Stimulated activated effector memory CD8-positive, alpha-beta T cell treated with anti-CD3 and anti-CD28 coated beads, Interleukin-12 subunit alpha, Interleukin-12 subunit beta, amount 100 ng/mL, for 72 hours (primary cell): ENCODE results near the gene MAP3K6.

Experiments used
- ATAC-seq: fragments of 150-1000 bp; cut with Tn5 transposase; 2 replicates; pipeline ENCODE4 v1.10.0; 2021
- DNase-seq, 2 donors: peaks; one replicate each; pipeline ENCODE4 v3.0.0; 2021 to 2022; ENCODE audit warnings: low spot score in 2 of 2
- H3K27ac Mint-ChIP-seq: one replicate; pipeline ENCODE4 v1.8.0; 2022; ENCODE audit warnings: mild to moderate bottlenecking, mixed read lengths
- H3K36me3 Mint-ChIP-seq: one replicate; pipeline ENCODE4 v1.8.0; 2022; ENCODE audit warnings: mild to moderate bottlenecking, mixed read lengths
- H3K4me1 Mint-ChIP-seq: one replicate; pipeline ENCODE4 v1.8.0; 2022; ENCODE audit warnings: mixed read lengths
- H3K4me3 Mint-ChIP-seq: one replicate; pipeline ENCODE4 v1.8.0; 2022; ENCODE audit warnings: mild to moderate bottlenecking, mixed read lengths
- H3K9me3 Mint-ChIP-seq: one replicate; pipeline ENCODE4 v1.8.0; 2022; ENCODE audit warnings: mixed read lengths

MAP3K6 gene

DNA sequence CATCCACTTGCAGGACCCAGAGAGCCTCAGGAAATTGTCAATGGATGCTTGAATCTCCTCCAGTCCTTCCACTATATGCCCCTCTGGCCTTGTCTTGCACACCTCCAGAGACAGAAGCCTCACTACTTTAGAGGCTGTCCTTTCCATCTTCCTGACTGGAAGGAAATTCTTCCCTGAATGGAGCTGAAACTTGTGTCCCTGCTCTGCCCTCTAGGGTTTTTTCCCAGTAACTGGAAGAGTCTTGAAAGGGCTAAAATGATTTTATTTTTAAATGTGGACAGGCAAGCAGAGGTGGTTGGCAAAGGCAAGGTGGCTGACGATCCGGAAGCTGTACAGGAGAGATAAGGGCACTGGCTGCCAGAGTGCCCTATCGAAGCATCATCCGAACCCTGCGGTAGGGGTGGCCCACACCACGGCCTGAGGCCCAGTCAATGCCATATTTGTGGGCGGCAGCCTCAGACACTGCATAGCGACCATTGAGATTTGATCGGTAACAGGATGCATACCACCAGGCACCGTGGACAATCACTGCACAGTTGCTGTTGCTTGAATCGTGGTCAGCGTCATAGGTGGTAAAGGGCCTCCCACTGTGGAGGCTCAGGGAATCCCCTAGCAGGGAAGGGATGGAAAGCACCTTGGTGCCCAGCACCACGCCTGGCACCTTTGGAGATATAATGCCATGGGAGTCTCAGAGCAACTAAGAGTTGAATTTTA lies 2.3 kb upstream of the MAP3K6 start:
- Mint-ChIP-seq H3K4me1 (peaks cover 36% of the 10 kb centered on the region), H3K36me3 (peaks cover 7% of the 10 kb centered on the region), H3K9me3 (no peaks in the 10 kb centered on the region), H3K27ac (no peak overlapping the region), H3K4me3 (no peak overlapping the region)
- DNase-seq (no peak), ATAC-seq (no peak)

DNA sequence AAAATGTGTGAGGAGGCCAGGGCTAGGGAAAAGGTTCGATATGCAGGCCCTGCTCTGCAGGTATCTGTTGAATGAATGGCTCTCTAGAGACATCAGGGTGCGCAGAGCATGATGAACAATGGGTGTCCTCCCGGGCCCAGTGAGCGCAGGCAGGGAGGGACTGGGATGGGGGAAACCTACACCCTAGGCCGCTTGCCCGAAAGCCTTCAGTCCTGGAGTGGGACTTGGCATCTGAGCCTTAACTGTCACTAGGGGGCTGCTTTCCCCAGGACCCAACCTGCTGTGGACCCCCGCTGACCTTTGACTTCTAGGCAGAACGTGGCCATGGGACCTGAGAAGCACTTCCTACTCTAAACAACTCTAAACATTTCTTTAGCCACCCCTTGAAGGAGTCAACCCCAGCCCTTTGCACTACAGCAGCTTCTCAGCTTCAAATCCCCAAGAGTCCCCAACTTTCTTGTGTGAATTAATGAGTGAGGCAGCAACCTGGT lies 444 bp upstream of the MAP3K6 start:
- H3K4me3 Mint-ChIP-seq = peak overlapping the region; percentile 89
- no peak for ATAC-seq
- no peak for DNase-seq
- H3K9me3 Mint-ChIP-seq = no peaks in the 10 kb centered on the region
- peaks cover 7% of the 10 kb centered on the region for H3K36me3 Mint-ChIP-seq
- H3K27ac Mint-ChIP-seq = no peak overlapping the region
- H3K4me1 Mint-ChIP-seq = peaks cover 37% of the 10 kb centered on the region

DNA sequence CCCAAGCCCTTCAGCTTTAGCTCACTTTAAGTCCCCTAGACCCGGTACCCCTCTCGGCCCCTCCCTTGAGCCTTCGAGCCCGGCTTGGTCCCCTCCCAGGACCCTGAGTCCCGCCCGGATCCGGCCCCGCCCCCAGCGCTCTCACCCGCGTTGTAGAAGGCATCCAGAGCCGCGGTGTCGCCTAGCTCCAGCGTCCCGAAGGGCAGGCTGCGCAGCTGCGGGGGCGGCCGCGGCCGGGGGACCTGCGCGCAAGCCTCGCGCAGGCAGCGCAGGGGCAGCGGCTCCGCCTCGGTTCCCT lies 699 bp downstream of the MAP3K6 start:
- peak; percentile 80 for ATAC-seq
- Mint-ChIP-seq H3K27ac (peak overlapping the region; percentile 83), H3K4me3 (peak overlapping the region; percentile 89), H3K4me1 (peaks cover 37% of the 10 kb centered on the region), H3K36me3 (peaks cover 7% of the 10 kb centered on the region), H3K9me3 (no peaks in the 10 kb centered on the region)
- peak in 1 of 2 donors; percentile 66 for DNase-seq

DNA sequence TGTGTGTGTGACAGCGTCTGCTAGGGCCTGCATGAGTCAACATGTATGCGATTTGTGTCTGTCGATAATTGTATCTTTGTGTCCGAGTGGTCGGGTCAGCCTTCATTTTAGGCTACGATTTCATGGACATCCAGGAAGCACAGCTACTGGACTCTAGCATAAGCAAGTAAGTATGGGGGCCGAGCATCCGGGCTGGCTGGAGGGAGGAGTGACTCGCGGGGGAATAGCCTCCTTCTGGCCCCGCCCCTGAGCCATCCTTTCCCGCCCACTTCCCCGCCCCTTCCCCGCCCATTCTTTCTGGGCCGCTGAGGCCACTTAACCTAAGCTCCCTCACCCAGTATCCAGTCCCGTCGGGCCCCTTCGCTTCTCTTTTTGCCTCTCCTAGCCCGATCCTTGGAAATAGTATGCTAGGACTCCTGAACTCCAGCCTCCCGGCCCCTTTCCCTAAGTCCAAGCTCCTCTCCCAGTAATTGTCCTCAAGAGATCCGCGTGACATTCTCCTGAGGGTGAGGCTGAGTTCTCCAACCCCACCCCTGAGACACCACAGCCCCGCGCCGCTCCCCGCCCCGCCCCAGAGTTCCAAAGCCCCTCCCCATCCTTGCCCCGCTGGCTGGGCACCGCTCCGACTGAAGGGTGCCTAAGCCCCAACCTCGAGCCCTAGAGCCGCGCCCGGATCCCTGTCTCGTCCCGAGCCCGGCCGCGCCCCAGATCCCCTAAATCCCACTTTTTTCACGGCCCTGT lies 1.2 kb downstream of the MAP3K6 start:
- Mint-ChIP-seq H3K4me3 (peak overlapping the region; percentile 89), H3K27ac (peak overlapping the region; percentile 83), H3K4me1 (peaks cover 37% of the 10 kb centered on the region), H3K36me3 (peaks cover 7% of the 10 kb centered on the region), H3K9me3 (no peaks in the 10 kb centered on the region)
- DNase-seq (peak; percentile 69 to 92), ATAC-seq (peak; percentile 76)

DNA sequence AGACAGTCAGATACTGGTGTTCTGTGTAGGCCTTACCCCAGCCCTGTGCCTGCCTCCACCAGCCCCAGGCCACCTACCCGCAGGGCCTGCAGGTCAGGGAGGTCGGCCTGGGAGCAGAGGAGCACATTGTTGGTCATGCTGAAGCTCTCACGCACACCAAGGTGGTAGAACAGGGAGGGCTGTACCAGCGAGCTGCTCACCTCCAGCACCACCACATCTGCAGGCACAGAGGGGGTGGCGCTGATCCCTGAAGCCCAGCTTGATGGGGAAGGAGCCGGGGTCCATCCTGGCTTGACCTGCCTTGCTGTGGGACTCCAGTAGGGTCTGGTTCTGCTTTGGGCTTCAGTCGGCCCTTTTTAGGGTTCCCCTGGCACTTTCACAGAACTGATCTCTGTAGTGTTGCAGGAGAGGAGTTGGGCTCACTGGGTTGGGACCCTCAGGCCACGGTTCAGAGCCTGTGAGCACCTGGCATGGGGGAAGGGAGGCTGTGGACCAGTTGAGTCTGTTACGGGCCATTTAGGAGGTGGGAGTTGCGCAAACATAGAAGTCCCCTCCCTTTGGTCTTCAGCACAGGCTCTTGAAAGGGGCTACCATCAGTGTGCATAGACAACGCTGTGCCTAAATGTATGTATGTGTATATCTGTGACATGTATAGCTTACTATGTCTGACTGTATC lies 1.9 kb downstream of the MAP3K6 start:
- ATAC-seq (no peak), DNase-seq (no peak)
- Mint-ChIP-seq H3K27ac (peak overlapping the region; percentile 85), H3K9me3 (no peaks in the 10 kb centered on the region), H3K36me3 (peaks cover 7% of the 10 kb centered on the region), H3K4me3 (peak overlapping the region; percentile 89), H3K4me1 (peaks cover 43% of the 10 kb centered on the region)

DNA sequence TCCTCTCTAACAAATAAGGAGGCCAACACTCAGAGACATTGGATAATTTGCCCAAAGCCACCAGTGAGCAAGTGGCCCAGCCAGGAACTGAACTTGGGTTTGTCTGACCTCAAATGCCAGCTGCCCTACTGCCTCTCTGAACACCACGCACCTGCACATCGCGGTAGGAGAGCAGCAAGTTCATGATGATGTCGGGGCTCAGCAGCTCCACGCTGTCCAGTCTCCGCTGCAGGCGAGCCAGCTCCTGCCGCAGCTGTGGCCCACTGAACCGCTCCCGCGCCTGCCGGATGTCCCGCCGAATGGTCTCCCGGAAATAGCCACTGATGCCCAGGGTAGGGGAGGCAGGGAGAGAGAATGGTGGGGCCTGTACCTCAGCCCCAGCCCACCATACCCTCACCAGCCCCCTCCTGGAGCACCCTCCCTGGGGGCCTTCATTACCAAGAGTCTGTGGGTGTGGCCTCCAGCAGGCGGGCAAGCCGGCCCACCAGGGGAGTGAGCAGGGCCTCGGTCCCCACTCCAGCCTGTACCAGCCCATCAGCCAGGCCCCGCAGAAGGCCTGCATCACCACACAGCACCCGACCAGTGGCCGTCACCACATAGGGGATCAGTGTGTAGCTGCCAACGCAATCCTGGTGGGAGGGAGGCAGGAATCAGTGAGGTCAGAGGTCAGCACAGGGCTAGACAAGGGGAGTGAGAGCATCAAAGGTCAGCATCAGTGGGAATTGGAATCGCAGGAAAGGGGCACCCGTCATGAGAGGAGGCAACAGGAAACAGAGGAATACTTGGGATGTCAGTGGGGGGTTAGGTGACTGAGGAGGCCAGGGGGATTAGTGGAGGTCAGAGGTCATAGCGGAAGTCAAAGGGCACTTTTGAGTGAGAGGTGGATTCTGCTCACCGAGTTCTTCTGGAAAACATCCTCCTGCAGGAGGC lies 2.7 kb downstream of the MAP3K6 start:
- peaks cover 46% of the 10 kb centered on the region for H3K4me1 Mint-ChIP-seq
- peaks cover 14% of the 10 kb centered on the region for H3K36me3 Mint-ChIP-seq
- DNase-seq (no peak), ATAC-seq (no peak)
- H3K27ac Mint-ChIP-seq = peak overlapping the region; percentile 85
- H3K9me3 Mint-ChIP-seq = no peaks in the 10 kb centered on the region
- peak overlapping the region; percentile 89 for H3K4me3 Mint-ChIP-seq

DNA sequence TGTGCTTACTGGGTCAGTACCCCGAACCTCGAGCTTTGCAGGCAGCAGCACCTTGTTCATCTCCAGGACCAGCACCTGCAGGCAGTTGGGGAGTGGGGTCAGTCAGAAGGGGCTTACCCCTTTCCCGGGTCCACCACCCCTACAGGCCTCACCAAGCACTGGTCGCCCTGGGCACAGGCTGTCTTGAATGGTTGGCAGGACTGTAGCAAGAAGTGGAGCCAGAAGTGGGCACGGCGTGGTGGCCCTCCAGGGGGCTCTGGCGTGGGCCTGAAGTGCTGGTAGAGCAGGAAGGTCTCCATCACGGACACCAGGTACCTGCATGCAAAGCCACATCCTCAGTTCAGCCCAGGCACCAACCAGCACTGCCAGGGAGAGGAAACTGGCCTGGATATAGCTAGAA lies 5.2 kb downstream of the MAP3K6 start:
- Mint-ChIP-seq H3K4me3 (peak overlapping the region; percentile 86), H3K27ac (no peak overlapping the region), H3K4me1 (peaks cover 54% of the 10 kb centered on the region), H3K9me3 (no peaks in the 10 kb centered on the region), H3K36me3 (peaks cover 24% of the 10 kb centered on the region)
- ATAC-seq (no peak), DNase-seq (no peak)

DNA sequence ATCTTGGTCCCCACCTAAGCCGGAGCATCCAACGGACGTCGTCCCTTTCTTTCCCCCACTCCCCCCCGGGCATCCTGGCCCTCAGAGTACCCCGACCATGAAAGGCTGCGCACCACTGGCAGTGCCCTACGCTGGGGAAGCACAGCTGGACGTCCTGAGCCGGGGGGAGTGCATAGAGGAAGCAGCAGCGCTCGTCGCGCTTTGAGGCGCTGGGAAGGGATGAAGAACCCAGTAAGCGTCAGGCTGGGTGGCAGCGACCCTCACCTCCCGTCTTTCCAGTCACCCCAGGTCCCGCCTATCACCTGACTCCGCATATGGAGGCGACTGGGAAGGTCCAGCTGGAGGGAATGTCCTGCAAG lies 5.7 kb downstream of the MAP3K6 start:
- Mint-ChIP-seq H3K4me1 (peaks cover 54% of the 10 kb centered on the region), H3K36me3 (peaks cover 29% of the 10 kb centered on the region), H3K27ac (peak overlapping the region; percentile 10), H3K9me3 (no peaks in the 10 kb centered on the region), H3K4me3 (peak overlapping the region; percentile 86)
- ATAC-seq (no peak), DNase-seq (no peak)

DNA sequence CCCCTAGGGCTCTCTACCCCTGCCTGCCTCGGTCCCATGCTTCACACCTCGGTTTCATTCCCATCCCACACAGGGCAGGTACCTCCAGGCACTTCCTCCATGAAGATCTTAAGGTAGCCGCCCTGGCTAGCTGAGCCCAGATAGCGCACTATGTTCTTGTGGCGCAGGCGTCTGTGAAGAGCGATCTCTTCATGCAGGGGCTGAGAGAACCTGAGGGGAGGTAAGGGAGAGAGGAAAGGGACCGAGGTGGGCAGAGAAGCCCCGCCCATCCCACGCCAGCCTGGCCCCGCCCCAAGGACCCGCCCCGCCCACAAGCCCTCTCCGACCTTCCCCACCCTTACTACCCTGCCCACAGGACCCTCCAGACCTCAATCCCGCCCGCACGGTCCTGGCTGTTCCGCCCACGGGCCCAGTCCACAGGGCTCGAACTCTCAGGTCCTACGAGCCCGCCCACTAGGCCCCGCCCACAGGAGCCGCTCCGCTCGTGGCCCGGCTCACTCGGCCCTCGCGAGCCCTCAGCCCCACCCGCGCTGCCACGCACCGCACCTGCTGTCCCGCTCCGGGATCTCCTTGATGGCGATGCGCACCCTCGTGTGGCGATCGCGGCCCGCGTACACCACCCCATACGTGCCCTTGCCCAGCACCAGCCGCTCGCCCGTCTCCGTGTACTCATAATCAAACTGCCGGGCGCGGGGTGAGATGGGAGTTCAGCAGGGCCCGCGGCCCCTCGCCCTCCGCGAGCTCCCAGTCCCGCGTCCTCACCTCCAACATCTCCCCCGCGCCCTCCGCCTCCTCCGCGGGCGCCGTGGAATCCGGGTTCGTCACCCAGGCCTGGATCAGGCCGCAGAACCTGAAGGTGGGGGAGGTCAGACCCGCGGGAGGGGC lies 6.4 kb downstream of the MAP3K6 start:
- Mint-ChIP-seq H3K27ac (peak overlapping the region; percentile 10), H3K4me1 (peaks cover 54% of the 10 kb centered on the region), H3K9me3 (no peaks in the 10 kb centered on the region), H3K4me3 (peak overlapping the region; percentile 86), H3K36me3 (peaks cover 29% of the 10 kb centered on the region)
- DNase-seq = peak in 1 of 2 donors; percentile 46
- ATAC-seq = peak; percentile 0

DNA sequence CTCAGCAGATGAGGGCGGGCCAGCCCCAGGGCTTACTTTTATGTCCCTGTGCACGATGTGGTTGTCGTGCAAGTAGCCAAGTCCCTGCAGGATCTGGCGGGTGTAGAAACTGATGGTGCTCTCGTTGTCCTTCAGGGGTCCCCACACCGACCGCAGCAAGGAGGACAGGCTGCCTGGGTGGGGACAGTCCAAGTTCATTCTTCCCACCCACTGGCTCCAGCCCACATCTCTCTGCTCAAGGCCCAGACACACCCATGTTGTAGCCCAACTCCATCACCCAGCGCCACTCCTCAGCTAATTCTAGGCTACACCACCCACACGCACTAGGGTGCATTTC lies 7.0 kb downstream of the MAP3K6 start:
- H3K9me3 Mint-ChIP-seq = no peaks in the 10 kb centered on the region
- ATAC-seq = no peak
- no peak for DNase-seq
- H3K36me3 Mint-ChIP-seq = peaks cover 35% of the 10 kb centered on the region
- H3K4me1 Mint-ChIP-seq = peaks cover 52% of the 10 kb centered on the region
- H3K4me3 Mint-ChIP-seq = peak overlapping the region; percentile 86
- H3K27ac Mint-ChIP-seq = peak overlapping the region; percentile 69

DNA sequence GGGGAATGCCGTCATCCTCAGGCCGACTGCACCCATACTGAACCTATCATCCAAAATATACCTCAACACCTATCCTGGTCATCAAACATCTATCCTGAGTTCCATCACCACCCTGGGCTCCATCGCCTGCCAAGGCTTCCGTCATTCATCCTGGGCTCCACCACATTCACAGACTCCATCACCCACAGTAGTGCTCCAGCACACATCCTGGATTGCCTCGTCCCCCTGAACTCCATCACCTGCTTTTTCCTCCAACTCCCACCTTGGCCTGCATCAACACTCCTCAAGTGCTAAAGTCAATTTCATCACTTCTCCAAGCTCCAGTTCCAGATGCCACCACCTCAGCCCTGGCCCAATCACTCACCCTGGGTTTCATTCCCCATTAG lies 7.8 kb downstream of the MAP3K6 start:
- DNase-seq = no peak
- H3K27ac Mint-ChIP-seq = peak overlapping the region; percentile 69
- H3K4me1 Mint-ChIP-seq = peaks cover 43% of the 10 kb centered on the region
- ATAC-seq = no peak
- peak overlapping the region; percentile 86 for H3K4me3 Mint-ChIP-seq
- peaks cover 38% of the 10 kb centered on the region for H3K36me3 Mint-ChIP-seq
- H3K9me3 Mint-ChIP-seq = no peaks in the 10 kb centered on the region

DNA sequence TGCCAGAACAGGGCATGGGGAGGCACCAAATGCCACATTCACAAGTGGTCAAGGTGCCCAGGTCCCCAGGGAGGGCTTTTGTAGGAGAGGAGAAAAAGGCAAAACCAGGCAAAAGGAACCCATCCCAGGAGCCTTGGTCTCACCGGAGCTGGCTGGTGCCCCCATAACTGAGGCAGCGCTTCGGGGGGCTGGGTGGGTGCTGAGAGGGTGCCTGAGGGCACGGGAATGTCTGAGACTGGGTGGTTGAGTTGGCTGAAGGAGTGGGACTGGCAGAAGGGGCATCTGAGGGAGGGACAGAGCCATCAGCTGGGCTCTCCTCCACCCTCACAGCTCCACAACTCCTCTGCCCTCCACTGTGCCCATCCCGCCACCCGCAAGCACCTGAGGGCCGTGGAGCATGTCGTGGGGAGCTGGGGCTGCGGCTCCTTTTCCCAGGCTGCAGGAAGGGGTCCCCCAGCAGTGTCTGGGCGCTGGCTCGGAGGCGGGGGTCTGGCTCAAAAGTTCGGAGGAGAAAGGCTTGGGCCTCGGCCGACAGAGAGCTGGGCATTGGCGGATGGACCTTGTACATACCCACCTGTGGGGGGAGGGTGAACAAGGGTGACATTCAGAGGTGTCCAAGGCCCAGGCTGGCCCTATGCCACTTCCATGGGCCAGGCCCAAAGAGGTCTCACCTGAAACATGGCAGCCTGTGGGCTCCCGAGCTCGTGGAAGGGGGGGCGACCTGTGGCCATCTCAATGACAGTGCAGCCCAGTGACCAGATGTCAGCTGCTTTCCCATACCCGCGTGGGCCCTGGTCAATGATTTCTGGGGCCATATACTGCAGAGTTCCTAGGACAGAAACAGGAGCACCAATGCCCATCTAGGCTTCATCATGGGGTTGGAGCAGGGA lies 8.5 kb downstream of the MAP3K6 start:
- Mint-ChIP-seq H3K4me1 (peaks cover 43% of the 10 kb centered on the region), H3K4me3 (peak overlapping the region; percentile 86)

DNA sequence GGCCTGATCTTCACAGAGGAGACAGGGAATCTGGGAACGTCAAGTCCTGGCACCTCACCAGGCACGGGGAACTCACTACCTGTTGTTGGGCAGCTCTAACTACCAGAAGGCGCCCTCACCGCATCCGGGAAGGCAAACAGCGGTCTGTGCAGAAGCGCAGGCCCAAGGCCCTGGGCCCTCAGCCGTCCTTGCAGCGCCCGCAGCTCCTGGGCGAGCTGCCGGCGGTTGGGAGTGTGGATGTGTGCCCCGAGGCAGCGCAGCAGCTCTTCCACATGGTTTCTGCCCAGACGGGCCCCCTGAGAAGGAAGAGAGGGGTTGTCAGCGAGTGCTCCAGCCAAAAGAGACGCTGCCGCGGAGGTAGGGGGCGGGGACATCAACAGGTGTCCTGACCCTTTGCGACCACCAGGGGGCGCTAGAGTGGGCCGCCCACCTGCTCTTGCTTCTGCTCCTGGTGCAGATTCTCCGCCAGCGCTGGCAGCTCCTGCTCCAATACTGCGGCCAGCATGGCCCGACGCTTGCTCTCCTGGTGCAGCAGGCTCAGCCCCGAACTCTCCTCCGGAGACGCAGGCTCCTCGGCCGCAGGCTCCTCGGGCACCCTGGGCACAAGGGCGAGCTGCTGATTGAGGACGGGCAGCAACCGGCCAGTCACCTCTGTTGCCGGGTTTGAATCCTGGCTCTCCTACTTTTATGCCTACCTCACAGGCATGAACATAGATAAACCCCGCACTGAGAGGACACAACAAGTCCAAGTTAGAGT lies 9.3 kb downstream of the MAP3K6 start:
- DNase-seq = peak; percentile 77 to 92

More for the DNA sequence above, 8.5 kb downstream of the MAP3K6 start:
- ATAC-seq (no peak), DNase-seq (no peak)
- Mint-ChIP-seq H3K9me3 (no peaks in the 10 kb centered on the region), H3K27ac (peak overlapping the region; percentile 83), H3K36me3 (peaks cover 43% of the 10 kb centered on the region)

More for the DNA sequence above, 9.3 kb downstream of the MAP3K6 start:
- Mint-ChIP-seq H3K4me1 (peaks cover 43% of the 10 kb centered on the region), H3K9me3 (no peaks in the 10 kb centered on the region), H3K36me3 (peaks cover 43% of the 10 kb centered on the region), H3K27ac (peak overlapping the region; percentile 83), H3K4me3 (peak overlapping the region; percentile 86)
- peak; percentile 56 for ATAC-seq
